HepG2 (cell line): Measurements from ENCODE around the gene HOXA10. TPM values are rescaled to one million over a fixed set of nuclear protein-coding genes. Genes with fewer than 3 reads are reported as not detected.

ENCODE experiments used
- BORCS8-MEF2B ChIP-seq: sonication (generic); formaldehyde crosslinking; IDR thresholded peaks from 2 replicates; pipeline ENCODE4 v1.8.0; 2022; ENCODE audit warnings: mild to moderate bottlenecking, missing genetic modification reagents
- GTF2F1 ChIP-seq: fragments of 150-350 bp; IDR thresholded peaks from 2 replicates; pipeline ENCODE4 v1.6.1; 2014; ENCODE audit warnings: low read length
- HMG20B ChIP-seq: conservative IDR thresholded peaks from 2 replicates; pipeline ENCODE4 v1.6.1; 2016; ENCODE audit warnings: missing genetic modification reagents, missing compliant biosample characterization
- KAT2B ChIP-seq: fragments of 150-350 bp; IDR thresholded peaks from 2 replicates; pipeline ENCODE4 v1.6.1; 2014; ENCODE audit warnings: low read depth, low read length, borderline replicate concordance
- PAWR ChIP-seq: sonication (generic); formaldehyde crosslinking; IDR thresholded peaks from 2 replicates; pipeline ENCODE4 v1.4.0; 2020; ENCODE audit warnings: missing genetic modification reagents, mild to moderate bottlenecking, borderline replicate concordance
- PHF5A ChIP-seq: IDR thresholded peaks from one replicate; pipeline ENCODE4 v1.6.1; 2018; ENCODE audit warnings: low read depth, missing genetic modification reagents; ENCODE audit not compliant: unreplicated experiment
- PHF8 ChIP-seq: sonication (generic); formaldehyde crosslinking; IDR thresholded peaks from 2 replicates; pipeline ENCODE4 v1.5.0; 2020; ENCODE audit warnings: missing genetic modification reagents
- SAFB2 ChIP-seq: sonication (generic); formaldehyde crosslinking; IDR thresholded peaks from 2 replicates; pipeline ENCODE4 v1.5.1; 2020; ENCODE audit warnings: missing genetic modification reagents, low read depth, mild to moderate bottlenecking, borderline replicate concordance
- SATB2 ChIP-seq: sonication (generic); formaldehyde crosslinking; IDR thresholded peaks from 2 replicates; pipeline ENCODE4 v1.5.0; 2020; ENCODE audit warnings: missing genetic modification reagents
- STAT5B ChIP-seq: sonication (generic); formaldehyde crosslinking; IDR thresholded peaks from 2 replicates; pipeline ENCODE4 v1.4.0; 2020; ENCODE audit warnings: missing genetic modification reagents
- TEAD3 ChIP-seq: optimal IDR thresholded peaks from 2 replicates; pipeline ENCODE3; 2016; ENCODE audit warnings: borderline replicate concordance
- ZFYVE20 ChIP-seq: sonication (generic); formaldehyde crosslinking; IDR thresholded peaks from 2 replicates; pipeline ENCODE4 v1.8.0; 2023; ENCODE audit warnings: low read depth, mild to moderate bottlenecking, moderate library complexity, missing genetic modification reagents, borderline replicate concordance
- polyA plus RNA-seq, 8 experiments: library from polyadenylated mRNA; depleted of rRNA in 3 of 8; stranded (reverse) in 7 of 8; unstranded in 1 of 8; fragments of >200 nt; fragmentation: Illumina TruSeq in 4 of 8; extraction: Trizol in 4 of 8; gene quantifications; 2 replicates each; pipeline versions ENCODE4 v1.2.1 to v1.2.3, GENCODE V29; 2011 to 2016; ENCODE audit warnings: low read depth in 4 of 8, missing spikeins in 1 of 8, mixed read lengths in 1 of 8; ENCODE audit not compliant: insufficient read depth in 1 of 8
- total RNA-seq, 5 experiments: library from RNA; depleted of rRNA; stranded (reverse); fragments of >200 nt; fragmentation: Illumina TruSeq; extraction: Trizol; gene quantifications; 2 replicates each; pipeline ENCODE4 v1.2.3, GENCODE V29; 2016; ENCODE audit warnings: low read depth in 1 of 5
- TF ChIP-seq, protein P1 (sequence below): sonication (generic); formaldehyde crosslinking; IDR thresholded peaks from 2 replicates; pipeline ENCODE4 v1.9.0; 2021; ENCODE audit warnings: missing genetic modification reagents, borderline replicate concordance
- TF ChIP-seq, protein P2 (sequence below): sonication (generic); formaldehyde crosslinking; IDR thresholded peaks from 2 replicates; pipeline ENCODE4 v1.4.0; 2020; ENCODE audit warnings: missing genetic modification reagents
- TF ChIP-seq, protein P3 (sequence below): sonication (generic); formaldehyde crosslinking; IDR thresholded peaks from 2 replicates; pipeline ENCODE4 v1.5.0; 2020; ENCODE audit warnings: mild to moderate bottlenecking, low read depth, missing genetic modification reagents, borderline replicate concordance
- TF ChIP-seq, protein P4 (sequence below): sonication (generic); formaldehyde crosslinking; IDR thresholded peaks from 2 replicates; pipeline ENCODE4 v1.8.0; 2022; ENCODE audit warnings: mild to moderate bottlenecking, missing genetic modification reagents; ENCODE audit not compliant: insufficient replicate concordance
- TF ChIP-seq, protein P5 (sequence below): sonication (generic); formaldehyde crosslinking; IDR thresholded peaks from 2 replicates; pipeline ENCODE4 v1.5.0; 2020; ENCODE audit warnings: missing genetic modification reagents
- TF ChIP-seq, protein P6 (sequence below): sonication (generic); formaldehyde crosslinking; IDR thresholded peaks from 2 replicates; pipeline ENCODE4 v1.8.0; 2022; ENCODE audit warnings: missing genetic modification reagents, mild to moderate bottlenecking, borderline replicate concordance
- TF ChIP-seq, protein P7 (sequence below), 2 experiments: sonication (generic) in 1 of 2; formaldehyde crosslinking in 1 of 2; IDR thresholded peaks; 2 replicates each; pipeline versions ENCODE4 v1.4.0 to v1.6.1; 2018 to 2020; ENCODE audit warnings: missing genetic modification reagents in 2 of 2, borderline replicate concordance in 1 of 2, low read depth in 1 of 2, mild to moderate bottlenecking in 1 of 2, missing biosample characterization in 1 of 2

HOXA10 gene
- total and polyA plus RNA-seq, 2 of the 13 experiments (the other 11 are each of a cell fraction or from before 2014, with no cell fraction given): not detected

DNA sequence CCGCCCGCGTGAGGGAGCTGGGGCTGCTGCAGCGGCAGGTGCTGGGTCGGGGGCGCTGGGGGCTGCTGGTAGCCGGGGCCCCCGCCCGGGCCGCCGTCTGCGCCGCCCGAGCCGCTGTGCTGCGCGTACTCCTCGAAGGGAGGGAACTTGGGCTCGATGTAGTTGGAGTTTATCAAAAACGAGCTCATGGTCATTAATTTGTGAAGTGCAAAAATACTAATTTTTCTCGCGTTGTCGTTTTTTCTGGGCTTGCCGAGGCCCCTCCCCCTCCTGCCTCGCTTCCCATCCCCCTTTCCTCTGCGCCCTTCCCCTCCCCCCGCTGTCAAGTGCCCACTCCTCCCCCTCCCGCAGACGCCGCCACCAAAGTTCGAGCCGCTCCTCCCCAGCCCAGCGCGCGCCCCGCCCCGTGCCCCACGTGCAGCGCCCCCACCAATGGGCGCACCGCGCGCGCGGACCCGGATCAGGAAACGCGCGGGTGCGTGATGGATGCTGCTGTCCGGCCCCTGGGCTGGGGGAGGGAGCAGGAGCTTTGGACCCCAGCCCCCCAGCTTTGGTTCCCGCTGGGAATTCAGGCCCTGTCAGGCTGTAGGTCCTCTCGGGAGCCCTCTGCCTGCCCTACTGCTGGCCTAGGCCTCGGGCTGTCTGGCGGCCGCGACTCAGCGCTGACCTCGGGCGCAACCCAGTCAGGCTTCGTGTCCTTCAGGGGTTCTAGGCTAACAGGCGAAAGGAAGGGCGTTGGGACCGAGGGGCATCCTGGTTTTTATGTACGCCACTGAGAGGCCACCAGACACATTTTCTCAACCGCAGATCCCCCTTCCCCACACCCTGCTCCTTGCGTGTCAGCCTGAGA lies 43.4 kb downstream of the HOXA10 start, which contains the start of gene HOXA4 (continued):
- TF ChIP-seq, protein P1, sequence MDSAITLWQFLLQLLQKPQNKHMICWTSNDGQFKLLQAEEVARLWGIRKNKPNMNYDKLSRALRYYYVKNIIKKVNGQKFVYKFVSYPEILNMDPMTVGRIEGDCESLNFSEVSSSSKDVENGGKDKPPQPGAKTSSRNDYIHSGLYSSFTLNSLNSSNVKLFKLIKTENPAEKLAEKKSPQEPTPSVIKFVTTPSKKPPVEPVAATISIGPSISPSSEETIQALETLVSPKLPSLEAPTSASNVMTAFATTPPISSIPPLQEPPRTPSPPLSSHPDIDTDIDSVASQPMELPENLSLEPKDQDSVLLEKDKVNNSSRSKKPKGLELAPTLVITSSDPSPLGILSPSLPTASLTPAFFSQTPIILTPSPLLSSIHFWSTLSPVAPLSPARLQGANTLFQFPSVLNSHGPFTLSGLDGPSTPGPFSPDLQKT: no peak
- peak; percentile 49; the same call in 1 of the 2 replicates for TF ChIP-seq ZFYVE20 (CRISPR knock-in tag)
- TF ChIP-seq SATB2: no peak
- TF ChIP-seq, protein P2, sequence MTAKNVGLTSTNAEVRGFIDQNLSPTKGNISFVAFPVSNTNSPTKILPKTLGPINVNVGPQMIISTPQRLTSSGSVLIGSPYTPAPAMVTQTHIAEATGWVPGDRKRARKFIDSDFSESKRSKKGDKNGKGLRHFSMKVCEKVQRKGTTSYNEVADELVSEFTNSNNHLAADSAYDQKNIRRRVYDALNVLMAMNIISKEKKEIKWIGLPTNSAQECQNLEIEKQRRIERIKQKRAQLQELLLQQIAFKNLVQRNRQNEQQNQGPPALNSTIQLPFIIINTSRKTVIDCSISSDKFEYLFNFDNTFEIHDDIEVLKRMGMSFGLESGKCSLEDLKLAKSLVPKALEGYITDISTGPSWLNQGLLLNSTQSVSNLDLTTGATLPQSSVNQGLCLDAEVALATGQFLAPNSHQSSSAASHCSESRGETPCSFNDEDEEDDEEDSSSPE: peak; percentile 91
- TF ChIP-seq, protein P3, sequence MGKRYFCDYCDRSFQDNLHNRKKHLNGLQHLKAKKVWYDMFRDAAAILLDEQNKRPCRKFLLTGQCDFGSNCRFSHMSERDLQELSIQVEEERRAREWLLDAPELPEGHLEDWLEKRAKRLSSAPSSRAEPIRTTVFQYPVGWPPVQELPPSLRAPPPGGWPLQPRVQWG: no peak
- TF ChIP-seq, protein P4, sequence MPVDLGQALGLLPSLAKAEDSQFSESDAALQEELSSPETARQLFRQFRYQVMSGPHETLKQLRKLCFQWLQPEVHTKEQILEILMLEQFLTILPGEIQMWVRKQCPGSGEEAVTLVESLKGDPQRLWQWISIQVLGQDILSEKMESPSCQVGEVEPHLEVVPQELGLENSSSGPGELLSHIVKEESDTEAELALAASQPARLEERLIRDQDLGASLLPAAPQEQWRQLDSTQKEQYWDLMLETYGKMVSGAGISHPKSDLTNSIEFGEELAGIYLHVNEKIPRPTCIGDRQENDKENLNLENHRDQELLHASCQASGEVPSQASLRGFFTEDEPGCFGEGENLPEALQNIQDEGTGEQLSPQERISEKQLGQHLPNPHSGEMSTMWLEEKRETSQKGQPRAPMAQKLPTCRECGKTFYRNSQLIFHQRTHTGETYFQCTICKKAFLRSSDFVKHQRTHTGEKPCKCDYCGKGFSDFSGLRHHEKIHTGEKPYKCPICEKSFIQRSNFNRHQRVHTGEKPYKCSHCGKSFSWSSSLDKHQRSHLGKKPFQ (CRISPR knock-in tag): no peak
- no peak for TF ChIP-seq KAT2B
- TF ChIP-seq, protein P5, sequence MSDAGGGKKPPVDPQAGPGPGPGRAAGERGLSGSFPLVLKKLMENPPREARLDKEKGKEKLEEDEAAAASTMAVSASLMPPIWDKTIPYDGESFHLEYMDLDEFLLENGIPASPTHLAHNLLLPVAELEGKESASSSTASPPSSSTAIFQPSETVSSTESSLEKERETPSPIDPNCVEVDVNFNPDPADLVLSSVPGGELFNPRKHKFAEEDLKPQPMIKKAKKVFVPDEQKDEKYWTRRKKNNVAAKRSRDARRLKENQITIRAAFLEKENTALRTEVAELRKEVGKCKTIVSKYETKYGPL (CRISPR knock-in tag): no peak
- TF ChIP-seq HMG20B (CRISPR knock-in tag): no peak
- no peak for TF ChIP-seq STAT5B (CRISPR knock-in tag)
- TF ChIP-seq PHF8 (CRISPR knock-in tag): peak; percentile 89
- no peak for TF ChIP-seq SAFB2 (CRISPR knock-in tag)
- no peak for TF ChIP-seq GTF2F1
- TF ChIP-seq BORCS8-MEF2B (CRISPR knock-in tag): peak; percentile 87
- TF ChIP-seq TEAD3 (CRISPR knock-in tag): peak; percentile 70
- TF ChIP-seq PAWR (CRISPR knock-in tag): no peak
- no peak for TF ChIP-seq PHF5A (CRISPR knock-in tag)
- TF ChIP-seq, protein P6, sequence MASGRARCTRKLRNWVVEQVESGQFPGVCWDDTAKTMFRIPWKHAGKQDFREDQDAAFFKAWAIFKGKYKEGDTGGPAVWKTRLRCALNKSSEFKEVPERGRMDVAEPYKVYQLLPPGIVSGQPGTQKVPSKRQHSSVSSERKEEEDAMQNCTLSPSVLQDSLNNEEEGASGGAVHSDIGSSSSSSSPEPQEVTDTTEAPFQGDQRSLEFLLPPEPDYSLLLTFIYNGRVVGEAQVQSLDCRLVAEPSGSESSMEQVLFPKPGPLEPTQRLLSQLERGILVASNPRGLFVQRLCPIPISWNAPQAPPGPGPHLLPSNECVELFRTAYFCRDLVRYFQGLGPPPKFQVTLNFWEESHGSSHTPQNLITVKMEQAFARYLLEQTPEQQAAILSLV (CRISPR knock-in tag): no peak; the same call in 1 of the 2 replicates
- TF ChIP-seq, protein P7, sequence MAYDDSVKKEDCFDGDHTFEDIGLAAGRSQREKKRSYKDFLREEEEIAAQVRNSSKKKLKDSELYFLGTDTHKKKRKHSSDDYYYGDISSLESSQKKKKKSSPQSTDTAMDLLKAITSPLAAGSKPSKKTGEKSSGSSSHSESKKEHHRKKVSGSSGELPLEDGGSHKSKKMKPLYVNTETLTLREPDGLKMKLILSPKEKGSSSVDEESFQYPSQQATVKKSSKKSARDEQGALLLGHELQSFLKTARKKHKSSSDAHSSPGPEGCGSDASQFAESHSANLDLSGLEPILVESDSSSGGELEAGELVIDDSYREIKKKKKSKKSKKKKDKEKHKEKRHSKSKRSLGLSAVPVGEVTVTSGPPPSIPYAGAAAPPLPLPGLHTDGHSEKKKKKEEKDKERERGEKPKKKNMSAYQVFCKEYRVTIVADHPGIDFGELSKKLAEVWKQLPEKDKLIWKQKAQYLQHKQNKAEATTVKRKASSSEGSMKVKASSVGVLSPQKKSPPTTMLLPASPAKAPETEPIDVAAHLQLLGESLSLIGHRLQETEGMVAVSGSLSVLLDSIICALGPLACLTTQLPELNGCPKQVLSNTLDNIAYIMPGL (CRISPR knock-in tag; IDR thresholded peaks at IDR 0.05; ENCODE audit: borderline replicate concordance in 1 of 2, low read depth in 1 of 2): peak in 1 of 2 experiments; percentile 43; a peak in 1 of 4 replicates
